ENCODE measurements around the gene DCDC2. TPM values are rescaled to one million over a fixed set of nuclear protein-coding genes. Genes with fewer than 3 reads are reported as not detected.

Gene DCDC2
- total RNA-seq, 1 donor from 2014 or later: not detected

- Mint-ChIP-seq H3K9me3 (ENCODE audit: unreplicated experiment) (peaks cover 2% of the 10 kb centered on the region), H3K27ac (ENCODE audit: unreplicated experiment) (no peak overlapping the region), H3K4me1 (ENCODE audit: low read depth, unreplicated experiment) (peaks cover 6% of the 10 kb centered on the region), H3K4me3 (ENCODE audit: unreplicated experiment) (no peak overlapping the region), H3K36me3 (ENCODE audit: unreplicated experiment) (no peaks in the 10 kb centered on the region), H3K27me3 (ENCODE audit: unreplicated experiment) (peaks cover 3% of the 10 kb centered on the region)
- TF ChIP-seq, protein P1, sequence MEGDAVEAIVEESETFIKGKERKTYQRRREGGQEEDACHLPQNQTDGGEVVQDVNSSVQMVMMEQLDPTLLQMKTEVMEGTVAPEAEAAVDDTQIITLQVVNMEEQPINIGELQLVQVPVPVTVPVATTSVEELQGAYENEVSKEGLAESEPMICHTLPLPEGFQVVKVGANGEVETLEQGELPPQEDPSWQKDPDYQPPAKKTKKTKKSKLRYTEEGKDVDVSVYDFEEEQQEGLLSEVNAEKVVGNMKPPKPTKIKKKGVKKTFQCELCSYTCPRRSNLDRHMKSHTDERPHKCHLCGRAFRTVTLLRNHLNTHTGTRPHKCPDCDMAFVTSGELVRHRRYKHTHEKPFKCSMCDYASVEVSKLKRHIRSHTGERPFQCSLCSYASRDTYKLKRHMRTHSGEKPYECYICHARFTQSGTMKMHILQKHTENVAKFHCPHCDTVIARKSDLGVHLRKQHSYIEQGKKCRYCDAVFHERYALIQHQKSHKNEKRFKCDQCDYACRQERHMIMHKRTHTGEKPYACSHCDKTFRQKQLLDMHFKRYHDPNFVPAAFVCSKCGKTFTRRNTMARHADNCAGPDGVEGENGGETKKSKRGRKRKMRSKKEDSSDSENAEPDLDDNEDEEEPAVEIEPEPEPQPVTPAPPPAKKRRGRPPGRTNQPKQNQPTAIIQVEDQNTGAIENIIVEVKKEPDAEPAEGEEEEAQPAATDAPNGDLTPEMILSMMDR (IDR thresholded peaks at IDR 0.05; ENCODE audit: partially characterized antibody, unreplicated experiment): no peak
- DNase-seq: no peak
These were observed 230.5 kb downstream of the DCDC2 start for GRCh38 chr6:24127316-24127715.

DNA sequence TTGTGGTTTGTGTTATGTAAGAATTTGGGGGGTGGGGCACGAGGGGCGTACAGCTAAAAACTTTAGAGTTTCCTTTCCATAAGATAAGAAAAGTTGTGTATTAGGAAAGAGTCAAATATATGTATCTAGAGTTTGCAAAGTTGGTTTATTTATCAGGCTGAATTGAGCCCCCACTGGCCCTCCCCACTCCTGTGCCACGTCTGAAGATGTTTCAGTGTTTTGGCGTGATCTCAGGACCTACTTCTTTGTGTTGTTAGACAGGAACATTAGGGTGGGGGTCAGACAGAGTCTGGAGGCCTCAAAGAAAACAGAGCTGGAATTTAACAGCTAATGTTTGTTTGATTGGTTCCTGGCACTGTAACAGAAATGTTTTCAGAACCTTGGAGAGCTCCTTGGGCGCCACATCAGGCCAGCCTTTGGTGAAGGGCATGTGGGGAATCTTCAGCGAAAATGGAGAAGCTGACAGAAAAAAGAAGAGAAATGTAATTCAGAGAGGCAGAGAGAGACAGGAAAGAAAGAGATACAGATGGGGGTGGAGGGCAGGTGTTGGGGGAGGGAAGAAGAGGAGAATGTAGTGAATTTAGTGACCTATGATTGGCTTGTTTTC lies 231.2 kb downstream of the DCDC2 start:
- peaks cover 2% of the 10 kb centered on the region for H3K9me3 Mint-ChIP-seq (ENCODE audit: unreplicated experiment)
- TF ChIP-seq, protein P1 (IDR thresholded peaks at IDR 0.05; ENCODE audit: partially characterized antibody, unreplicated experiment): no peak
- peak overlapping the region; percentile 19 for H3K27ac Mint-ChIP-seq (ENCODE audit: unreplicated experiment)
- no peaks in the 10 kb centered on the region for H3K36me3 Mint-ChIP-seq (ENCODE audit: unreplicated experiment)
- DNase-seq: no peak
- H3K27me3 Mint-ChIP-seq (ENCODE audit: unreplicated experiment): peaks cover 3% of the 10 kb centered on the region
- peaks cover 6% of the 10 kb centered on the region for H3K4me1 Mint-ChIP-seq (ENCODE audit: low read depth, unreplicated experiment)
- H3K4me3 Mint-ChIP-seq (ENCODE audit: unreplicated experiment): peak overlapping the region; percentile 88

- Mint-ChIP-seq H3K36me3 (ENCODE audit: unreplicated experiment) (no peaks in the 10 kb centered on the region), H3K4me3 (ENCODE audit: unreplicated experiment) (peak within 1 kb of the TSS; percentile 88), H3K27me3 (ENCODE audit: unreplicated experiment) (peaks cover 3% of the 10 kb centered on the region), H3K27ac (ENCODE audit: unreplicated experiment) (peak within 1 kb of the TSS; percentile 23), H3K9me3 (ENCODE audit: unreplicated experiment) (peaks cover 2% of the 10 kb centered on the region), H3K4me1 (ENCODE audit: low read depth, unreplicated experiment) (peaks cover 6% of the 10 kb centered on the region)
- DNase-seq: peak; percentile 90
- TF ChIP-seq, protein P1 (IDR thresholded peaks at IDR 0.05; ENCODE audit: partially characterized antibody, unreplicated experiment): no peak
These were observed 231.9 kb downstream of the DCDC2 start, which contains the start of gene NRSN1 for GRCh38 chr6:24125980-24126379. Gene NRSN1 (plus strand): TSS chr6:24126215. CDS start chr6:24134328, 8,113 bp downstream.

DNA sequence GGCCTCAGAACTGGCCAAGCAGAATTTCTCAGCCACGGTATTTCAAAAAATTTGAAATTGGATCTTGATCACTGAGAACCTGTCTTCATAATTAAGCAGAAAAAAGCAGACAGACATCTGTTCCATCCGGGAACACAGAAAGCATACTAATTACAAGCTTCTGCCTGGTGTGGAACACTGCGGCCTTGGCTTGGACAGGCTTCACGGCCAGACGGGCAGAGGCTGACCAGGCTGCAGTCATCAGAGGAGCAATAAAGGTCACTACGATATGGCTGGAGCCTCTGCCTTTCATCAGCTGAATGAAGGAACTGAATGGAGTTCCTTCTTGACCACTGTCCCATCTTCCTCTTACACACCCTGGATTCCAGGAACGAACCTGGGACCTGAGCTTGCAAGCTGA lies 235.7 kb downstream of the DCDC2 start:
- DNase-seq: no peak
- no peaks in the 10 kb centered on the region for H3K36me3 Mint-ChIP-seq (ENCODE audit: unreplicated experiment)
- peaks cover 2% of the 10 kb centered on the region for H3K9me3 Mint-ChIP-seq (ENCODE audit: unreplicated experiment)
- H3K27ac Mint-ChIP-seq (ENCODE audit: unreplicated experiment): no peak overlapping the region
- no peak overlapping the region for H3K4me3 Mint-ChIP-seq (ENCODE audit: unreplicated experiment)
- peaks cover 3% of the 10 kb centered on the region for H3K27me3 Mint-ChIP-seq (ENCODE audit: unreplicated experiment)
- peaks cover 6% of the 10 kb centered on the region for H3K4me1 Mint-ChIP-seq (ENCODE audit: low read depth, unreplicated experiment)
- TF ChIP-seq, protein P1 (IDR thresholded peaks at IDR 0.05; ENCODE audit: partially characterized antibody, unreplicated experiment): no peak

Other genes starting within 250 kb of the DCDC2 start
- gene NRSN1, start 231.8 kb downstream of the DCDC2 start, total RNA-seq (ENCODE audit: unreplicated experiment): 5.7 TPM
- 25.2 TPM for gene MRS2, start 44.9 kb upstream of the DCDC2 start, total RNA-seq (ENCODE audit: unreplicated experiment)
- gene GPLD1, start 131.5 kb upstream of the DCDC2 start, total RNA-seq (ENCODE audit: unreplicated experiment): 2.0 TPM
- 1.2 TPM for gene ALDH5A1, start 136.9 kb upstream of the DCDC2 start, total RNA-seq (ENCODE audit: unreplicated experiment)